ENCODE measurements around the gene GRPEL1. TPM values are rescaled to one million over a fixed set of nuclear protein-coding genes. Genes with fewer than 3 reads are reported as not detected.

Gene GRPEL1
- total RNA-seq, 3 donors from 2014 or later (not counting 1 experiment from before 2014, with no cell fraction given) = 20.1 to 37.8 (median 36.8) TPM

DNA sequence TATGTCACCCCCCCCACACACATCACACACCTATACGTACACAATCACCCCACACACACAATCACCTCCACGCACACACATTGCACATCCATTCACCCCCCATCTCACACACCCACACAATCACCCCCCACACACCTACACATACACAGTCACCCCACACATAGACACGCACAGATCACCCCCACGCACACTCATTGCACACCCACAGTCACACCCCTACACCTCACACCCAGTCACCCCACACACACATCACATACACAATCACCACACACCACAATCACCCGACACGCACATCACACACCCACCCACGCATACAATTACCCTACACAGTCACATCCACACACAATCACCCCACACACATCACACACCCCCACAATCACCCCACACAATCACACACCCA, 40.6 kb downstream of the GRPEL1 start:
- peaks cover 0 to 15% of the 10 kb centered on the region in 2 donors for H3K4me1 Mint-ChIP-seq
- Histone ChIP-seq H3K27ac (ENCODE audit: low read length) (no peak overlapping the region), H3K36me3 (ENCODE audit: control insufficient read depth, insufficient read depth, low read length) (peaks cover 52% of the 10 kb centered on the region), H3K27me3 (ENCODE audit: control insufficient read depth, insufficient read depth, low read length) (no peaks in the 10 kb centered on the region), H3K4me3 (ENCODE audit: low read length) (no peak overlapping the region), H3K4me1 (ENCODE audit: control insufficient read depth, insufficient read depth, low read length) (no peaks in the 10 kb centered on the region), H3K9me3 (ENCODE audit: control insufficient read depth, insufficient read depth, low read length) (no peaks in the 10 kb centered on the region)
- H3K27ac Mint-ChIP-seq = peak overlapping the region in 1 of 2 donors; percentile 10
- ATAC-seq (no peak), DNase-seq (no peak)
- WGBS (ENCODE audit: insufficient coverage) = 88% methylated on average over 7 of the region's 7 CpGs
- no peak overlapping the region for H3K4me3 Mint-ChIP-seq
- intact Hi-C loops (cut with micrococcal nuclease) = no loop called here
- H3K36me3 Mint-ChIP-seq = peaks cover 7% of the 10 kb centered on the region
- H3K9me3 Mint-ChIP-seq = no peaks in the 10 kb centered on the region
- TF ChIP-seq, protein P1, sequence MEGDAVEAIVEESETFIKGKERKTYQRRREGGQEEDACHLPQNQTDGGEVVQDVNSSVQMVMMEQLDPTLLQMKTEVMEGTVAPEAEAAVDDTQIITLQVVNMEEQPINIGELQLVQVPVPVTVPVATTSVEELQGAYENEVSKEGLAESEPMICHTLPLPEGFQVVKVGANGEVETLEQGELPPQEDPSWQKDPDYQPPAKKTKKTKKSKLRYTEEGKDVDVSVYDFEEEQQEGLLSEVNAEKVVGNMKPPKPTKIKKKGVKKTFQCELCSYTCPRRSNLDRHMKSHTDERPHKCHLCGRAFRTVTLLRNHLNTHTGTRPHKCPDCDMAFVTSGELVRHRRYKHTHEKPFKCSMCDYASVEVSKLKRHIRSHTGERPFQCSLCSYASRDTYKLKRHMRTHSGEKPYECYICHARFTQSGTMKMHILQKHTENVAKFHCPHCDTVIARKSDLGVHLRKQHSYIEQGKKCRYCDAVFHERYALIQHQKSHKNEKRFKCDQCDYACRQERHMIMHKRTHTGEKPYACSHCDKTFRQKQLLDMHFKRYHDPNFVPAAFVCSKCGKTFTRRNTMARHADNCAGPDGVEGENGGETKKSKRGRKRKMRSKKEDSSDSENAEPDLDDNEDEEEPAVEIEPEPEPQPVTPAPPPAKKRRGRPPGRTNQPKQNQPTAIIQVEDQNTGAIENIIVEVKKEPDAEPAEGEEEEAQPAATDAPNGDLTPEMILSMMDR (IDR thresholded peaks at IDR 0.05) = no peak
- no peaks in the 10 kb centered on the region for H3K27me3 Mint-ChIP-seq (ENCODE audit: low read depth in 2 of 2)

DNA sequence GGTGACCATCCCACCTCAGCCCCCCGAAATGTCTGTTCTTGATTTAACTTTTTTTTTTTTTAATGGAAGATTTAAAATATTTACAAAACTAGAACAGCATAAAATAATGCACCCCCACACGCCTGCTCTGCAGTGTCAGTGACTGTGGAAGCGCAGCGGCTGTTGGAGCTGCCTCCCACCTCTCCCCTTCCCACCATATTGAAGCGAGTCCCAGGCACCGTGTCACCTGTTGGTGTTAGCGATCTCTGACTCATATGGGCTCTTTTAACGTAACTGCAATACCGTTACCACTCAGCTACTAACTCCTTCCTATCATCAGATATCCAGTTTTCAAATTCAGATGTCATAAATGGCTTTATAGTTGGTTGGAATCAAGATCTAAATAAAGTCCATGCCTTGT, 41.8 kb downstream of the GRPEL1 start:
- Mint-ChIP-seq H3K27ac (no peak overlapping the region), H3K27me3 (ENCODE audit: low read depth in 2 of 2) (no peaks in the 10 kb centered on the region), H3K4me3 (no peak overlapping the region), H3K36me3 (peaks cover 7% of the 10 kb centered on the region), H3K9me3 (no peaks in the 10 kb centered on the region), H3K4me1 (peaks cover 0 to 21% of the 10 kb centered on the region in 2 donors)
- H3K27ac ChIP-seq (ENCODE audit: low read length) = no peak overlapping the region
- no peak overlapping the region for H3K4me3 ChIP-seq (ENCODE audit: low read length)
- peaks cover 47% of the 10 kb centered on the region for H3K36me3 ChIP-seq (ENCODE audit: control insufficient read depth, insufficient read depth, low read length)
- H3K27me3 ChIP-seq (ENCODE audit: control insufficient read depth, insufficient read depth, low read length) = no peaks in the 10 kb centered on the region
- H3K4me1 ChIP-seq (ENCODE audit: control insufficient read depth, insufficient read depth, low read length) = no peaks in the 10 kb centered on the region
- ATAC-seq = no peak
- TF ChIP-seq, protein P1 (IDR thresholded peaks at IDR 0.05) = no peak
- 98% methylated on average over 8 of the region's 9 CpGs for WGBS (ENCODE audit: insufficient coverage)
- H3K9me3 ChIP-seq (ENCODE audit: control insufficient read depth, insufficient read depth, low read length) = no peaks in the 10 kb centered on the region
- DNase-seq = no peak
- intact Hi-C loops (cut with micrococcal nuclease) = no loop called here

DNA sequence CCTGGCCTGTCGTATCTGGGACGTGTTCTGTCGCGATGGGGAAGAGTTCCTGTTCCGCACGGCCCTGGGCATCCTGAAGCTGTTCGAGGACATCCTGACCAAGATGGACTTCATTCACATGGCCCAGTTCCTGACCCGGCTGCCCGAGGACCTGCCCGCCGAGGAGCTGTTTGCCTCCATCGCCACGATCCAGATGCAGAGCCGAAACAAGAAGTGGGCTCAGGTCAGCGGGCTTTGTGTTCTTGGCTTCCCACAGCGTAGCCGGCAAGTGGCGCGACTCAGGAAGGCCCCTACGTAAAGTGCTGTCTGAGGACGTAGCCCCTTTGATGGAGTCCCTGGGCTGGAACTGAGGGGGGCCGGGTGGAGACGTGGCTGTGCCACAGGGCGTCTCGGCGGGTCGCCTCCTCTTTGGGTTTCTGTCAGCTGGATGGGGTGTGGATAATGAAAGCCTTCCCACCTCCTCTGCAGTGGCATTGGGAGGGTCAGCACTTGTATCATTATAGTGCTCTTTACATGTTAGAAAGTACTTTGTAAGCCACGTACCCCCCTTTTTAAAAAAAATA, 42.7 kb downstream of the GRPEL1 start:
- H3K4me3 Mint-ChIP-seq = no peak overlapping the region
- TF ChIP-seq, protein P1 (IDR thresholded peaks at IDR 0.05) = no peak
- H3K36me3 Mint-ChIP-seq = no peaks in the 10 kb centered on the region
- WGBS (ENCODE audit: insufficient coverage) = 95% methylated on average over 28 of the region's 28 CpGs
- Histone ChIP-seq H3K4me1 (ENCODE audit: control insufficient read depth, insufficient read depth, low read length) (no peaks in the 10 kb centered on the region), H3K9me3 (ENCODE audit: control insufficient read depth, insufficient read depth, low read length) (no peaks in the 10 kb centered on the region), H3K27me3 (ENCODE audit: control insufficient read depth, insufficient read depth, low read length) (no peaks in the 10 kb centered on the region), H3K27ac (ENCODE audit: low read length) (no peak overlapping the region), H3K36me3 (ENCODE audit: control insufficient read depth, insufficient read depth, low read length) (peaks cover 43% of the 10 kb centered on the region), H3K4me3 (ENCODE audit: low read length) (no peak overlapping the region)
- ATAC-seq (no peak), DNase-seq (no peak)
- intact Hi-C loops (cut with micrococcal nuclease) = no loop called here
- H3K27ac Mint-ChIP-seq = no peak overlapping the region
- no peaks in the 10 kb centered on the region for H3K9me3 Mint-ChIP-seq
- H3K4me1 Mint-ChIP-seq = peaks cover 0 to 17% of the 10 kb centered on the region in 2 donors
- no peaks in the 10 kb centered on the region for H3K27me3 Mint-ChIP-seq (ENCODE audit: low read depth in 2 of 2)

DNA sequence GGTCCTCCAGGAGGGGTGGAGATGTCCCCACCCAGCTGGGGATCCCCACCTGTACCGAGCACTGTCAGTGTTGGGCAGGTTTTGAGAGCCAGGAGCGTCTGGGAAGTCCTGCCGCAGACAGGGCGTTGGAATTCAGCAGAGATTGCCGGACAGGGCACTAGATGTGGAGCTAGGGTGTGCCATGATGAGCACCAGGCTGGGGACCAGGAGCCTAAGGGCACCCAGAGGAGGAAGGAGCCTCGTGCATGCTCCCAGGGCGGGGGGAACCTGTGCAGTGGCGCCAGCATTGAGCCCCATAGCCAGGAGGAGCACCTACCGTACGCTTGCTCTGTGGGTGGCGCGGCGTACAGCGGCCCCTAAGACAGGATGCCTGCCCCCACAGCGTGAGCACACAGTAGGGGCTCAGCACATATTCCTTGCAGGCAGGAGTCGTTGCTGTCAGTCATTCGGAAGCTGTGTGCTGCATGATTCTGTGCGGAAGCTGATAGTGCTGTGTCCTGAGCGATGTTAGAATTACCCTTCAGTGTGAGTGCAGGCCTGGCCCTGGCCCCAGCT, 43.5 kb downstream of the GRPEL1 start:
- WGBS (ENCODE audit: insufficient coverage) = 95% methylated on average over 19 of the region's 19 CpGs
- intact Hi-C loops (cut with micrococcal nuclease) = no loop called here
- Mint-ChIP-seq H3K27me3 (ENCODE audit: low read depth in 2 of 2) (no peaks in the 10 kb centered on the region), H3K4me1 (peaks cover 0 to 17% of the 10 kb centered on the region in 2 donors), H3K27ac (no peak overlapping the region), H3K36me3 (no peaks in the 10 kb centered on the region), H3K4me3 (no peak overlapping the region), H3K9me3 (no peaks in the 10 kb centered on the region)
- H3K27ac ChIP-seq (ENCODE audit: low read length) = no peak overlapping the region
- peaks cover 40% of the 10 kb centered on the region for H3K36me3 ChIP-seq (ENCODE audit: control insufficient read depth, insufficient read depth, low read length)
- no peaks in the 10 kb centered on the region for H3K4me1 ChIP-seq (ENCODE audit: control insufficient read depth, insufficient read depth, low read length)
- no peaks in the 10 kb centered on the region for H3K27me3 ChIP-seq (ENCODE audit: control insufficient read depth, insufficient read depth, low read length)
- H3K9me3 ChIP-seq (ENCODE audit: control insufficient read depth, insufficient read depth, low read length) = no peaks in the 10 kb centered on the region
- TF ChIP-seq, protein P1 (IDR thresholded peaks at IDR 0.05) = no peak
- DNase-seq (no peak), ATAC-seq (no peak)
- H3K4me3 ChIP-seq (ENCODE audit: low read length) = no peak overlapping the region

Data from natural killer cell (primary cell).